ENCODE results near the gene ZDHHC1. TPM values are rescaled to one million over a fixed set of nuclear protein-coding genes. Genes with fewer than 3 reads are reported as not detected.

ZDHHC1 gene
- total RNA-seq, 2 donors from 2014 or later: 15.0 to 28.7 TPM

DNA sequence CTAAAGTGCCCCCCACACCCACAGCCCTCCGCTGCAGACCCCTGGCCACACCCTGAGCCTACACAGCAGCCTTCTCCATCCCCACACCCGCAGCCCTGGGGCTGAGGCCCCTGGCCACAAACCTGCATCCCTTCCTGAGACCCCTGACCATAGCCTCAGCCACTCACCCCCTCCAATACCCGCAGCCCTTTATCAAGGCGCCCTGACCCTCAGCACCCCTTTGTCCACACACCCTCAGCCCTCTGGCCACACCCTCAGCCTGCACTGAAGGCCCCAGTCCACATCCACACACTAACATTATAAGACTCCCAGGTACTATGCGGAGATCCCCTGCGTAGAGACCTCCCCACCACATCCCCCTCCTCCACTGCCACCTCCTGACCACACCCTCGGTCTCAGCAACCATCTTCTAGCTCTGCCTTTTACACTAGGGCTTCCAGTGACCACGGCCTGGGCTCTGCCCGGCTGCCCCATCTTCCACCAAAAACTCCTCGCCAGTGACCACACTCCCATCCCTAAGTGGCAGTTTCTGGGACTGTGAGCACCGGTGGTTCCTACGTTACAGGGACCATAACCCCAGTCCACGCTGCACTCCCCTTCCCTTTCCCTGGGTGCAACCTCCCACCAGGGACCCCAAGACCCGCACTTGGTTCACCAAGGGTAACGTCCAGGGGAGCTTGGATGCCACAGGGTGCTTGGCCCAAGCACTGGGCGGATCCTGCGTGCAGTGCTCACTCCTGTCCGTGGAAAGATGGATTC, 23.8 kb downstream of the ZDHHC1 start:
- Histone ChIP-seq H3K36me3 (no peaks in the 10 kb centered on the region), H3K9me3 (no peaks in the 10 kb centered on the region), H3K4me3 (peak overlapping the region; percentile 74), H3K27ac (no peak overlapping the region), H3K27me3 (replicated peaks; ENCODE audit: insufficient read depth) (peaks cover 3% of the 10 kb centered on the region), H3K4me1 (ENCODE audit: control insufficient read depth in 1 of 2, low read depth in 2 of 2) (peaks cover 6 to 28% of the 10 kb centered on the region in 2 donors)
- ATAC-seq (ENCODE audit: insufficient number of reproducible peaks, low FRiP score, low read depth) (no peak), DNase-seq (ENCODE audit: low spot score) (no peak)
- TF ChIP-seq CTCF (IDR thresholded peaks at IDR 0.05): no peak

- no peaks in the 10 kb centered on the region for H3K36me3 ChIP-seq
- no peaks in the 10 kb centered on the region for H3K9me3 ChIP-seq
- H3K4me3 ChIP-seq: no peak overlapping the region
- peaks cover 6 to 24% of the 10 kb centered on the region in 2 donors for H3K4me1 ChIP-seq (ENCODE audit: control insufficient read depth in 1 of 2, low read depth in 2 of 2)
- DNase-seq (ENCODE audit: low spot score) (no peak), ATAC-seq (ENCODE audit: insufficient number of reproducible peaks, low FRiP score, low read depth) (no peak)
- peaks cover 3% of the 10 kb centered on the region for H3K27me3 ChIP-seq (replicated peaks; ENCODE audit: insufficient read depth)
- no peak for TF ChIP-seq CTCF (IDR thresholded peaks at IDR 0.05)
- no peak overlapping the region for H3K27ac ChIP-seq
Measured at GRCh38 chr16:67391424-67392300, 24.6 kb downstream of the ZDHHC1 start.

- DNase-seq (ENCODE audit: low spot score) (no peak), ATAC-seq (ENCODE audit: insufficient number of reproducible peaks, low FRiP score, low read depth) (no peak)
- TF ChIP-seq CTCF (IDR thresholded peaks at IDR 0.05): no peak
- Histone ChIP-seq H3K9me3 (no peaks in the 10 kb centered on the region), H3K4me3 (no peak overlapping the region), H3K4me1 (ENCODE audit: control insufficient read depth in 1 of 2, low read depth in 2 of 2) (peaks cover 6 to 18% of the 10 kb centered on the region in 2 donors), H3K27me3 (replicated peaks; ENCODE audit: insufficient read depth) (peaks cover 3% of the 10 kb centered on the region), H3K36me3 (no peaks in the 10 kb centered on the region), H3K27ac (no peak overlapping the region)
Measured at GRCh38 chr16:67390816-67391423, 25.4 kb downstream of the ZDHHC1 start.

- Histone ChIP-seq H3K9me3 (no peaks in the 10 kb centered on the region), H3K27me3 (replicated peaks; ENCODE audit: insufficient read depth) (peaks cover 3% of the 10 kb centered on the region), H3K4me1 (ENCODE audit: control insufficient read depth in 1 of 2, low read depth in 2 of 2) (peaks cover 6 to 18% of the 10 kb centered on the region in 2 donors), H3K36me3 (no peaks in the 10 kb centered on the region), H3K27ac (no peak overlapping the region), H3K4me3 (no peak overlapping the region)
- TF ChIP-seq CTCF (IDR thresholded peaks at IDR 0.05): no peak
- ATAC-seq (ENCODE audit: insufficient number of reproducible peaks, low FRiP score, low read depth) (no peak), DNase-seq (ENCODE audit: low spot score) (no peak)
Measured at GRCh38 chr16:67389911-67390815, 26.1 kb downstream of the ZDHHC1 start.
